NB4 (cell line): ENCODE measurements around the gene EHD1.

Source experiments
- DNase-seq: peaks from one replicate; pipeline ENCODE4 v3.0.0; 2010; ENCODE audit warnings: low read depth
- H3K4me3 ChIP-seq: one replicate; pipeline ENCODE4 v1.5.1; 2011; ENCODE audit warnings: mild to moderate bottlenecking, low read depth, low read length, moderate library complexity
- CTCF ChIP-seq: IDR thresholded peaks from one replicate; pipeline ENCODE4 v1.5.1; 2012; ENCODE audit warnings: low read depth, low read length
- MAX ChIP-seq: IDR thresholded peaks from 2 replicates; pipeline ENCODE4 v1.6.1; 2011; ENCODE audit warnings: low read depth, low read length
- MYC ChIP-seq: IDR thresholded peaks from 2 replicates; pipeline ENCODE4 v1.6.1; 2011; ENCODE audit warnings: low read depth, low read length
- POLR2A ChIP-seq: IDR thresholded peaks from 2 replicates; pipeline ENCODE4 v1.6.1; 2011; ENCODE audit warnings: mild to moderate bottlenecking; ENCODE audit not compliant: insufficient read length; ENCODE audit errors: extremely low read depth

Gene EHD1

GRCh38 chr11:64851831-64852351 is 26.5 kb downstream of the EHD1 start:
- TF ChIP-seq MAX: no peak
- no peak for TF ChIP-seq CTCF
- no peak for TF ChIP-seq POLR2A
- TF ChIP-seq MYC: no peak
- no peak overlapping the region for H3K4me3 ChIP-seq
- DNase-seq: no peak

- no peak overlapping the region for H3K4me3 ChIP-seq
- DNase-seq: peak; percentile 64
- no peak for TF ChIP-seq MAX
- TF ChIP-seq POLR2A: no peak
- no peak for TF ChIP-seq MYC
- no peak for TF ChIP-seq CTCF
Observed at GRCh38 chr11:64850979-64851567, 27.3 kb downstream of the EHD1 start.

GRCh38 chr11:64849598-64850356 is 28.6 kb downstream of the EHD1 start:
- no peak for DNase-seq
- no peak overlapping the region for H3K4me3 ChIP-seq
- TF ChIP-seq MAX: no peak
- TF ChIP-seq MYC: no peak
- TF ChIP-seq CTCF: no peak
- no peak for TF ChIP-seq POLR2A

GRCh38 chr11:64848826-64849597 is 29.4 kb downstream of the EHD1 start:
- DNase-seq: peak; percentile 42
- TF ChIP-seq MYC: no peak
- no peak for TF ChIP-seq POLR2A
- no peak for TF ChIP-seq MAX
- peak; percentile 25 for TF ChIP-seq CTCF

GRCh38 chr11:64848214-64848825 is 30.1 kb downstream of the EHD1 start:
- no peak overlapping the region for H3K4me3 ChIP-seq
- no peak for TF ChIP-seq MAX
- no peak for TF ChIP-seq POLR2A
- no peak for TF ChIP-seq CTCF
- TF ChIP-seq MYC: no peak
- no peak for DNase-seq

More at GRCh38 chr11:64848826-64849597, 29.4 kb downstream of the EHD1 start:
- no peak overlapping the region for H3K4me3 ChIP-seq
